GM18507 (cell line): ENCODE data around the gene HMCN2.
"Not testable (repeated sequence)": the region's sequence is repeated elsewhere in the genome, so short reads cannot be mapped to it uniquely, and the experiment has no call there.

ENCODE experiments used
- DNase-seq: peaks from one replicate; pipeline ENCODE4 v3.0.0; 2011; ENCODE audit warnings: low read depth; ENCODE audit not compliant: insufficient read length; ENCODE audit errors: extremely low spot score
- FAIRE-seq: peaks from 2 replicates; lab custom pipeline; 2011; peaks lifted over from hg19 to GRCh38; lab: Jason Lieb, UNC

Gene HMCN2

GRCh38 chr9:130337318-130337717 lies 71.8 kb downstream of the HMCN2 start:
- DNase-seq (no peak), FAIRE-seq (no peak)

GRCh38 chr9:130337784-130338380 lies 72.3 kb downstream of the HMCN2 start:
- DNase-seq: no peak
- no peak for FAIRE-seq

DNA sequence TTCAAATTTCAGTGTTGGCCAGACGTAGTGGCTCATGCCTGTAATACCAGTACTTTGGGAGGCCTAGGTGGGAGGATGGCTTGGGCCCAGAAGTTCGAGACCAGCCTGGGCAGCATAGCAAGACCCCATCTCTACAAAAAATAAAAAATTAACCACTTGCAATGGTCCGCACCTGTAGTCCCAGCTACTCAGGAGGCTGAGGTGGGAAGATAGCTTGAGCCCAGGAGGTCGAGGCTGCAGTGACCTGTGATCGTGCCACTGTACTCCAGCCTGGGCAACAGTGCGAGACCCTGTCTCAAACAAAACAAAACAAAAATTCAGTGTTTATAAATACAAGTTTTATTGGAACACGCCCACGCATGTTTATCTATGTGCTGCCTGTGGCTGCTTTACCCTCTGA lies 73.3 kb downstream of the HMCN2 start:
- DNase-seq, FAIRE-seq: not testable (repeated sequence)

DNA sequence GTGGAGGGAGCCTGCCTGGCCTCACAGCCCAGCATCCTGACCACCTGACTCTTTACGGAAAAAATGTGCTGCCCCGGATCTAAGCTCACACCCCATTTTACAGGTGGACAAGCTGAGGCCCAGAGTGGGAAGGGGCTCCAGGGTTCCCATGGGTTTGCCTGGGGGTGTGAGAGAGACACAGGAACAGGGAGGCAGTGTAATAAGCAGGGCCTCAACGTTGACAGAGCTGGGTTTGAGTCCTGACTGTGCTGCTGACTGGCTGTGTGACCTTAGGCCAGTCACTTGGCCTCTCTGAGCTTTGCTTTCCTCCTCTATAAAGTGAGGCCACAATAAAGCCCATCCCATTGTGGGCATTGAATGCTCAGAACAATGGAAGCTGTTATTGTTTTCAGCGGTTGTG lies 73.7 kb downstream of the HMCN2 start:
- DNase-seq: no peak
- FAIRE-seq: no peak

- DNase-seq: no peak
- no peak for FAIRE-seq
Measured at GRCh38 chr9:130340011-130340410, 74.5 kb downstream of the HMCN2 start.

DNA sequence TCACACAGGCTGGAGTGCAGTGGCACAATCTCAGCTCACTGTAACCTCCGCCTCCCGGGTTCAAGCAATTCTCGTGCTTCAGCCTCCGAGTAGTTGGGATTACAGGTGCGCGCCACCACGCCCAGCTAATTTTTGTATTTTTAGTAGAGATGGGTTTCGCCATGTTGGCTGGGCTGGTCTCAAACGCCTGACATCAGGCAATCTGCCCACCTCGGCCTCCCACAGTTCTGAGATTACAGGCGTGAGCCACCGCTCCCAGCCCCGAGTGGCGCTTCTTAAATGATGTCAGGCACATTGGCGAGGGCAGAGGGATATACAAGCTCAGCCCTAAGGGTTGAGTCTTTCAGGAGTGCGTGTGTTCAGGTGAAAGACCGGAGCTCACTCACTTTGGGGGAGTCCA lies 75.0 kb downstream of the HMCN2 start:
- not testable (repeated sequence) for FAIRE-seq, DNase-seq

DNA sequence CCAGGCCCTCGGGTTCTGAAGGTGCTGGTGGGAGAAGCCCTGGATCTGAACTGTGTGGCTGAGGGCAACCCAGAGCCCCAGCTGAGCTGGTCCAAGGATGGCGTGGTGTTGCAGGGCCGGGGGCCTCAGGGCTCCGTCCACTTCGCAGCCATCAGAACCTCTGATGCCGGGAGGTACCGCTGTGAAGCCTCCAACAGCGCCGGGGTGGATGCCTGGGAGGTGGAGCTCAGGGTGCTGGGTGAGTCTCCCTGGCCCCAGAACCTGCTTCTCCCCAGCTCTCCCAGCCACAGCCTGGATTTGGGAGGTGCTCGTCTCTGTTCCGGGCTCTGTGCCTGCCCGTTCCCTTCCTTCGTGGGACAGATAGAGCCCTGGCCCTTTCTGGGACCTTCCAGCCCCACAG lies 75.6 kb downstream of the HMCN2 start:
- DNase-seq: no peak
- no peak for FAIRE-seq

DNA sequence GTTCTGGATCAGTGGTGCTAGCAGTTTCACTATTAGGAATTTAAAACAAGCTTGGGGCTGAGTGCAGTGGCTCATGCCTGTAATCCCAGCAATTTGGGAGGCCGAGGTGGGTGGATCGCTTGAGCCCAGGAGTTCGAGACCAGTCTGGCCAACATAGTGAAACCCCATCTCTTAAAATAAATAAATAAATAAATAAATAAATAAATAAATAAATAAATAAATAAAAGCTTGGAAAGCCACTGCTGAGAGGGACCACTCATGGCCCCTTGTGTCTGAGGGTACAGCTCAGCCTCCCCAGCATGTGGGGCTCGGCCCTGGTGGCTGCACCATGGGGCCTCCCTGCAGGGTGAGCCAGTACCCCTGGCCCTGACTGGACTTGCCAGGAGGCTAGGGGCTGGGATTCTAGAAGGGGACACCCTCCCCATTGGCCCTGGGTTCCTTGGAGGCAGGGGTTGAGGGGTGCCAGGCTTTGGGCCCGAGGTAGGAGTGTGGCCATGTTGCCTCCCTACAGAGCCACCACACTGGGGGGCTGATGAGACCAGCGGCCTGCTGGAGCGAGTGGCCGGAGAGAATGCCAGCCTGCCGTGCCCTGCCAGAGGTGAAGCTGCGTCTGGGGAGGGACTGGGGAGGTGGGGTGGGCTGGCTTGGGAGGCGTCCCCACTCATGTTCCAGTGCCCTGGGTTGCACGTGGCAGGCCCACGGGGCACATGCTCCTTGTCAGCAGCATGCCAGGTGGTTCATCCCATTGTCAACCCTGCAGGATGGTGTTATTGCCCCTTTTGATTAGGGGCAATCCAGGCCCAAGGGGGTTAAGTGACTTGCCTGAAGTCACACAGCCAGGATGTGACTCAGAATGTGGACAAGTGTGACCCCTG lies 76.5 kb downstream of the HMCN2 start:
- FAIRE-seq (no peak), DNase-seq (no peak)

DNA sequence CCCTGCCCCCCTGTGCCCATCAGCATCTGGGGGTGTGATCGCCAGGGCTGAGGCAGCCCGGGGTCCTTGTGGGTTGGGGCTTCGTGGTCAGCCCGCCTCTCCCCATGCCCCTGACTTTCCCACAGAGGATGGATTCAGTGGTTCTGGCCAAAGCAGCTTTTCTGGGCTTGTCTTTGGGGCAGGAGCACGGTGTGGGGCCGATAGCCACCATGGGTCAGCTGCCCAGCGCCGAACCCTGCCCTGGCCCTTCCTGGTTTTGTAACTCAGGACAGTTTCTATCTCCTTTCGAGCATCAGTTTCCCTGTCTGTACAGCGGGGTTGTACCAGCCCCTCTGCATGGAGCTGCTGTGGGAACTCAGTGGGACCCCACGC lies 77.1 kb downstream of the HMCN2 start:
- no peak for FAIRE-seq

GRCh38 chr9:130343445-130343918 lies 77.9 kb downstream of the HMCN2 start:
- no peak for DNase-seq
- no peak for FAIRE-seq

More for the DNA sequence above, 77.1 kb downstream of the HMCN2 start:
- DNase-seq: no peak

GRCh38 chr9:130344366-130344765 lies 78.8 kb downstream of the HMCN2 start:
- FAIRE-seq (no peak), DNase-seq (no peak)

- no peak for FAIRE-seq
- no peak for DNase-seq
Measured at GRCh38 chr9:130345009-130345896, 79.7 kb downstream of the HMCN2 start.

GRCh38 chr9:130345897-130346385 lies 80.4 kb downstream of the HMCN2 start:
- FAIRE-seq (no peak), DNase-seq (no peak)

DNA sequence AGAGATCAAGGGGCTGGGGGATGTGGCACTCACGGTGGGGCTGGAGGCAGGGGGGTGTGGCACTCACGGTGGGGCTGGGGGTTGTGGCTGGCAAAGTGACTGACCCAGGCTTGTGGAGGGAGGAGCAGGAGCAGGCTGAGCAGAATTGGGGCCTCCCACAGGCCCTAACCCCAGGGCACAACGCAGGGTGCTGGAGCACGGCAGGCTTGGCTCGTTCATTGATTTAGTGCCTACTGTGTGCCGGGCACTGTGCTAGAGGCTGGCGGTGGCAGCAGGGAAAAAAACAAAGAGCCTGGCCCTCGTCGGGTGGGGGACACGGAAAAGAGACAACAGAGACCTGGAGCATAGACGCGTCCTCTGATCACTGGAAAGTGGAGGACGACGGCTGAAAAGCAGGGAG lies 80.9 kb downstream of the HMCN2 start:
- DNase-seq (no peak), FAIRE-seq (no peak)

GRCh38 chr9:130347036-130347435 lies 81.5 kb downstream of the HMCN2 start:
- FAIRE-seq (no peak), DNase-seq (no peak)

GRCh38 chr9:130347931-130348330 lies 82.4 kb downstream of the HMCN2 start:
- FAIRE-seq: no peak
- DNase-seq: no peak

GRCh38 chr9:130348341-130348740 lies 82.8 kb downstream of the HMCN2 start:
- DNase-seq (no peak), FAIRE-seq (no peak)

DNA sequence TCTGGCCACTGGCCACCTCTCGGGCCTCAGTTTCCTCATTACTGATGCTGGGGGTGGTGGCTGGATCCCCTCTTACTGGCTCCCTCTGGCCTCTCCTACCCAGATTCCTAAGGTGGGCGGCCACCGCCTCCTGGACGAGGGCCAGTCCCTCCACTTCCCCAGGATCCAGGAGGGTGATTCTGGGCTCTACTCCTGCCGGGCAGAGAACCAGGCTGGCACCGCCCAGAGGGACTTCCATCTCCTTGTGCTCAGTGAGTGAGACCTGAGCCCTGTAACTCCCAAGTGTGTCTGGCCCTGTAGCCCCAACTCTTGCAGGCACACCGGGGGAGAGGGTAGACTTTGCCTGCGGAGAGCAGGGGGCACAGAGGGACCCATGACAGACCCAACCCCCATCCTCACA lies 83.3 kb downstream of the HMCN2 start:
- DNase-seq: no peak
- FAIRE-seq: no peak

GRCh38 chr9:130349398-130349797 lies 83.8 kb downstream of the HMCN2 start:
- DNase-seq (no peak), FAIRE-seq (no peak)

DNA sequence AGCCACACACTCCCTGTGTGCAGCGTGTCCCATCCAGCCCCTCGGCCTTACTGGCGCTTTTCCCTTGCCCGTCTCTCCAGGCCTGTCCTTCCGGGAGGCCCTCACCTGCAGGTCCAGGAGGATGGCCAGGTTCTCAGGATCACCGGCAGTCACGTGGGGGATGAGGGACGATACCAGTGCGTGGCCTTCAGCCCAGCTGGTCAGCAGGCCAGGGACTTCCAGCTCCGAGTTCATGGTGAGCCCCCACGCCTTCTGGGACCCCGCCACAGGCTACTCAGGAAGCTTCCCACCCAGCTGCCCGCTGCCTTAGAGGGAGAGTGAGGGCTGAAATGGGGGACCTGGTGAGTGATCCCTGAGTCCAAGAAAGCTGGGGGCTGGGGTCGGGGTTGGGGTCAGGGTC lies 85.8 kb downstream of the HMCN2 start:
- DNase-seq (no peak), FAIRE-seq (no peak)
